Tibial nerve (tissue), 4 donors: ENCODE data around the gene SOX5.

Experiments used
- CTCF ChIP-seq, 5 experiments: fragments of 200-600 bp in 3 of 5; fragments of 450-650 bp in 2 of 5; sonication (generic) in 3 of 5; IDR thresholded peaks; one replicate each; pipeline ENCODE4 v1.5.1; 2016 to 2019; ENCODE audit warnings: antibody characterized with exemption in 5 of 5, mild to moderate bottlenecking in 3 of 5, moderate library complexity in 2 of 5
- EP300 ChIP-seq, 2 donors: sonication (generic); formaldehyde crosslinking; IDR thresholded peaks; one replicate each; pipeline ENCODE4 v1.6.1; 2017; ENCODE audit warnings: antibody characterized with exemption in 2 of 2, mild to moderate bottlenecking in 1 of 2
- POLR2A ChIP-seq, 2 donors: fragments of 450-650 bp; IDR thresholded peaks; one replicate each; pipeline ENCODE4 v1.6.1; 2017; ENCODE audit warnings: antibody characterized with exemption in 2 of 2, mild to moderate bottlenecking in 2 of 2, moderate library complexity in 2 of 2

DNA sequence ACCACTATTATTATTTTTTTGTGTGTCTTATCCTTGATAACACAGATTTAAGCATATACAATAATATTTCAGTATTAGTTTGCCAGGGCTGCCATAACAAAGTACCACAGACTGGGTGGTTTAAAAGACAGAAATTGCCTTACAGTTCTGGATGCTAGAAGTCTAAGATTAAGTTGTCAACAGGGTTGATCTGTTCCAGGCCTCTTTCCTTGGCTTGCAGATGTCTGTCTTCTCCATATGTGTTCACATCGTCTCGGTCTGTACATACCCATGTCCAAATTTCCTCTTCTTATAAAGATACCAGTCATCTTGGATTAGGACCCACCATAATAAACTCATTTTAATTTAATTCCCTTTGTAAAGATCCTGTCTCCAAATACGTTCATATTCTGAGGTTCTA, 204.8 kb downstream of the SOX5 start:
- TF ChIP-seq CTCF (IDR thresholded peaks at IDR 0.05) (no peak), EP300 (IDR thresholded peaks at IDR 0.05) (no peak), POLR2A (IDR thresholded peaks at IDR 0.05) (no peak)
